Body of pancreas (tissue), 4 donors: ENCODE results near the gene BET1L.

Experiments used
- CTCF ChIP-seq, 7 experiments: fragments of 450-650 bp in 4 of 7; fragments of 200-600 bp in 3 of 7; sonication (generic) in 3 of 7; IDR thresholded peaks; one replicate each; pipeline ENCODE4 v1.5.1; 2016 to 2019; ENCODE audit warnings: antibody characterized with exemption in 7 of 7
- POLR2A ChIP-seq, 3 donors: fragments of 450-650 bp; IDR thresholded peaks; one replicate each; pipeline ENCODE4 v1.6.1; 2016; ENCODE audit warnings: antibody characterized with exemption in 3 of 3, mild to moderate bottlenecking in 2 of 3

GRCh38 chr11:197741-198235 lies 9.4 kb downstream of the BET1L start:
- TF ChIP-seq CTCF (IDR thresholded peaks at IDR 0.05) (no peak), POLR2A (IDR thresholded peaks at IDR 0.05) (no peak)
